Fibroblast of skin of left biceps (primary cell): ENCODE measurements around the gene DNAJC27.
A peak's percentile ranks its signal among the peaks of the same experiment; 100 is the strongest.

ENCODE experiments used
- DNase-seq, 2 experiments: peaks; one replicate each; pipeline ENCODE4 v3.0.0-alpha.2; 2013; ENCODE audit warnings: low read depth in 2 of 2

DNAJC27 gene

DNA sequence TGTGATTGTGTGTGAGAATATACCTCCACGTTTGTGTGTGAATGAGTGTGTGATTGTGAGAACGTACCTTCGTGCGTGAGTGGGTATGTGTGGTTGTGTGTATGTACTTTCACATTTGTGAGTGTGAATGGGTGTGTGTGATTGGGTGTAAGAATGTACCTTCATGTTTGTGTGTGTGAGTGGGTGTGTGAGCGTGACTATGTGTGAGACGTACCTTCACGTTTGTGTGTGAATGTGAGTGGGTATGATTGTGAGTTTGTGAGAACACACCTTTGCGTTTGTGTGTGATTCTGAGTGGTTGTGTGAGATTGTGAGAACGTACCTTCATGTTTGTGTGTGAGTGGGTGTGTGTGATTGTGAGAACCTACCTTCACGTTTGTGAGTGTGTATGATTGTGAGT, 45.9 kb downstream of the DNAJC27 start:
- DNase-seq = no peak

DNA sequence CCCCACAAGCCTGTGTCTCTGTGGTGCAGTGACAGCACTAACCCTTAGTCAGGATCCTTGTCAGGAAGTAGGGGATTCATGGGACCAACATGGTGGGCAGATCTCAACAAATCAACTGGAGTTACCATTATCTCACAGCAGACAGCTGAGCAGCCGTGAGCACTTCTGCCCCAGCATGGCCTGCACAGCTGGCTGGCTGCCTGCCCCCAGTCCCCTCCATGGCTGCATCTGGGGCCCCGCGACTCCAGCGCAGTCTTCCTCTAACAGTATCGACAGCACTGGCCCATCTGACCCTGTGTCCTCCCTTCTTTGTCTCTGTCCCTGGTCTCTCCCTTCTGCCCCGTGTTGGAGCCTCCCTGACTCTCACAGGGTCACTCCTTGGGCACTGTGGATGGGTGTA, 47.0 kb downstream of the DNAJC27 start:
- no peak for DNase-seq

DNA sequence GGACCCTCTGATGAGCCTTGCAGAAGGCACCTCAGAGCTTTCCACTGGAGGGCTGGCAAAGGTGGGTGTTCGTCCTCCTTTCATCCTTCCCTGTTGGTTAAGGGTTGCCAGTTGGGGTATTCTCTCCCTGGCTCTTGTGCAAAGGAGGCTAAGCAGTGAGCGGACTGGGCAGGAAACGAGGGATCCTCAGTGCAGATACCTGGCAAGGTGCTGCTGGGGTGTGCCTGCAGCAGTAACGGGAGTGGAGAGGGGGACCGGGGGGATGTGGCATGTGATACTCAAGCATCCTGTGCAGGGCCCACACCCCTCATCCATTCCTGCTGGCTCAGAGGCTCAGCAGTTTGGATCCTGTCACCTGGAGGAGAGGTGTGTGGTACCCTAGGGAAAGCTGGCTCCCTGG, 47.5 kb downstream of the DNAJC27 start:
- no peak for DNase-seq

DNA sequence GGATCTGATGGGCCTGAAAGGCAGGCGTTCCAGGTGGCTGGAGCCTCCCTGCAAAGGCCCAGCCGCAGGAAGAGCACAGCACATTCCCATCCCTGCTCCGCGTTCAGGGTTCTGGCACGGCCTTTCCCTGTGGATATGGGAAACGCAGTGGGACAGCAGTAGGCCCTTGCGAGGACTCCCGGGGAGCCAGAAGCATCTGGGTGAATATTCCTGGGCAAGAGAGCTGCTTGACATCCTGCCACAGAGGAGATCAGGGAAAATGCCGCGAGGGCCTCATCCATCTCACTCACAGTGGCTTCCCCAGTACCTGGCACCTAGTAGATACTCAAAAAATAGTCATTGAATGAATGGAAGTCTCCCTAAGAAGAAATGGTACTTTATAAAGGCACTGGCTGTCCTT, 48.6 kb downstream of the DNAJC27 start:
- DNase-seq = no peak

GRCh38 chr2:24922556-24922955, 49.2 kb downstream of the DNAJC27 start:
- no peak for DNase-seq

DNA sequence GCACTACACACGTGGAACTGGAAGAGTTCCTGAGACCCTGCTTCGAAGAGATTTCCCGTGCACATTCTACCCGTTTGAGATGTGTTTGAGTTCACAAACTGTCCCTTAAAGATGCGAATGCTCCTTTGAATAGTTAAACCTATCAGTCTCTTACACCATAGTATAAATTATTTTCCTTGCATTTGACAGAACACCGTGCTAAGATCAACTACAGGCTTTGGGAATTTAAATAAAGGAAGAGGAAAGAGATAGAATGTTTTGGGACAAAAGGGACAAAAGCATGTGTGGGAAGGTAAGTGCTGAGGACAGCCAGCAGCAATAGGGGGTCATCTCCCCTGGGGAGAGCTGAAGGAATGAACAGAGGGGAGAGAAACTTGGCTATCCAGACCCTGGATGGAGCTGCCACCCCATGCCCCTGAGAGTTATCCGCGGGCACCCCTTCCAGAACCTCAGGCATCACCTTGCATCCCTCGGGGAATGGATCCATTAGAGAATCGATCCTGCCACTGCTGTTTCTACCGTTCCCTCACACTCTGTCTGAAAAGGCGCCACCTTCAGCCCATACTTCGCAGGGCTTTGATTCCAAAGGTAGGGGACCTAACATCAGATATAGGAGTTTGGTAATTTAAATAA, 50.8 kb downstream of the DNAJC27 start:
- no peak for DNase-seq

DNA sequence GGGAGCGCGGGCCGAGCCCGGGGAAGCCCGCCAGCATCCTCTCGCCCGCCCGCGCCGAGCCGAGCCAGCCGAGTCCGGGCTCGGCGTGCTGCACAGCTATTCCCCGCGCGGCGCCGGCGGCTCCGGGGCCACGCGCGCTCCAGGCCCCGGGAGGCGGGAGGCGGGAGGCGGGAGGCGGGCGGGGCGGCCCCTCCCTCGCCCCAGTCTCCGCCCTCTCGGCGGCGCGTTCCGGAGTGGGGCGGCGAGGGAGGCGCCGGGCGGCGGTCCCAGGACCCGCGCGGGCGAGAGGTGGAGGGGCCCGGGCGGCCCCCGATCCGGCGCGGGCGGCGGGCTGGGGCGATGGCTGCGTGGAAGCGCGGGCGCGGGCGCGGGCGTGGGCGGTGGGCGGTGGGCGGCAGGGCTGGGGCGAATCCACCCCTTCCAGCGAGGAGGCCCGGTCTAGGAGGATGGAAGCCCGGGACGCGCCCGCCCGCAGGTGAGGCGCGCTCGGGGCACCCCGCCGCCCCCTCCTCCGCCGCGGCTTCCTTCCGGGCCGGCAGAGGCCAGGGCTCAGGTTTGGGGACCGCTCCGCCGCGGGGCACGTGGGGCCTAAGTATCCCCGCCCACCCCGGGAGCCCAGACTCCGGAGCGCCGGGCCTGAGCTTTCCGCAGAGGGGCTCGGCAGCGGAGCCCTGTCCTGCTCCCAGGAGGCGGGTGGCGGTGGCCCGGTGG, 51.5 kb downstream of the DNAJC27 start, which contains the start of gene ADCY3:
ADCY3 (minus strand) TSS at position 140 of the 711 bp plus-strand sequence. CDS start 1,250 bp downstream, outside the sequence.
- no peak for DNase-seq

- no peak for DNase-seq
Measured at GRCh38 chr2:24919506-24920097, 52.2 kb downstream of the DNAJC27 start.

DNA sequence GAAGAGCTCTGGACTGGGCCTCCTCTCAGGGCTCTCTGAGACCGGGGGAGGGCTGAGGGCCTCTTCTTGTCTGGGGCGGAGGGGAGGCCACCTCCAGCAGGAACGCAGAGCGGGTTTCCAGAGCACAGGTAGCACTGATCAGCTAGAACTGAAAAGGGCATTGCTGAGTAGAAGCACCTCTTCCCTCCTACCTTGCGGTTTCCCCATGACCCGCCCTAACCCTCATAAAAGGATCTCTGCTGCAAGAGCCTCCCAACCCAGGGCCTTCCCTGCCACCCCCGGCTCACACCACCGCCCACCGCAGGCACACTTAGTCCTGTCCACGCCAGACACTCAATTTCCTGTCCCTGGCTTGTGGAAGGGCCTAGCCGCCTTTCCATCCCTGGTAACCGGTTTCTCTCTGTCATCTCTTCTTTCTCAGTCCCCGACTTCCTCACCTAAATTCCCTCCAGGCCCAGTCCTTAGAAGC, 52.7 kb downstream of the DNAJC27 start:
- DNase-seq = no peak

DNA sequence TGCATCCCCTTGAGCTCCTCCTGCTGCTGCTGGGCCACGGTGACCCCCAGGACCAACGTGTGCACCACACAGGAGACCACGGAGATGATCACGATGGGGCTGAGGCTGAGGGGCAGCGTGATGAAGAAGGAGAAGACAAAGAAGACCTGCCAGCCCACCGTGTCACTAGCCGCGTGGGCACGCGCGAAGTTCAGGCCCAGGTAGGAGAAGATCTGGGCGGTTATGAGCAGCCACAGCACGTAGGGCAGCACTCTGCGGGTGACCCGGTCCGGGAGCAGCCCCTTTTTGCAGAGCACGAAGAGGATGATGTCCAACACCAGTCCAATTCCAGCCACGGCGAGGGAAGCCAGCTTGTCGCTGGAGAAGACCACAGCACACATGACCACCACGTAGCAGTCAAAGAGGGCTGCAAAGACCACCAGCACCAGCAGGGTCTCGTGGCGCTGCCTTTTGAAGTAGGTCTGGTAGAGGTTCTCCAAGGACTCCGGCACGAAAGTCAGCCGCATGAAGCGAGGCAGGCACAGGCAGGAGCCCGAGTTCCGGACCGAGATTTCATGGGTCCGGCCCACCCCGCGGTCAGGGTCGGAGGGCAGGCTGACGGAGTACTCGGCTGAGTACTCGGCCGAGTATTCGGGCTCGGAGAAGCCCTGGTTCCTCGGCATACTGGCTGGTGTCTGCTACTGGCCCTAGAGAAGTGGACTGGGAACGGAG, 53.3 kb downstream of the DNAJC27 start:
- no peak for DNase-seq

DNA sequence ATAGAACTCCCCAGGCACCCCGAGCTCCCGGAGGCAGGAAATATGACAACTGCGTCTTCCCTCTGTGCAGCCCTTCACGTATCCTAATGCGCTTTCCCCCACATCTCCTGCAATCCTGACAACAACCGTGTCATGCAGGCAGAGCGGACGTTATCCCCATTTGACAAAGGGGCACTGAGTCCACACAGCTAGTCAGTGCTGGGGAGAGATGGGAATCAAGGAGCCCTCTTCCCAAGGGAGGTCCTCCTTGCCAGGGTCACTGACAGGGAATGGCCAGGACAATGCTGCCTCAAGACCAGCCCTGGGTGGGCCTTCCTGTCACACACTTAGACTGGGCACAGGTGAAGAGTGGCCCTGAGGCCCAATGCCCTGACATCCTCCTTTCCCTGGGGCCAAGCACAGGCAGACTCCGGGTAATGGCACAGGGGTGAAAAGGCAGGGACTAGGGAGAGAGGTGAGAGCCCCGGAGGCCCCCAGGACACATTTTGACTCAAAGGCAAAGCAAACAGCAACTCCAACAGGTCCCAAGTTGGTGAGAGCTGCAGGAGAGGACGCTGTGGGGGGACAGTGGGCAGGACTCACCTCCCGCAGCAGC, 53.9 kb downstream of the DNAJC27 start:
- no peak for DNase-seq

DNA sequence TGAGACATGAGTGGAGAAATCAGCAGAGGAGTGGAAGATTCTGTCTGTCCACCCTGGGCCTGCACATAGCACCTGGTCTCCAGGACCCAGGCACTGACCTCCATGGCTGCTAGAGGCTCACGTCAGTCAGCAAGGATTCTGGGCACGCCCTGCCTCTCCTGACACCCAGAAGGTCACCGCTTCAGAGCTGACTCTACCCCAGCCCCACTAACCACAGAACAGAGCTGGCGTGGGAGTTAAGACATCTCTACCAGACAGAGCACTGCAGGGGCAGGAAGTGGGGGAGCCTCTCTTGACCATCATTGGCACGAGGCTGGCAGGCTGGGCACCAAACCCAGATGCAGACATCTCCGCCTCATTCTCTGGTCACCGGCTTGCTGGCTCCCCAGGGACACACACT, 54.7 kb downstream of the DNAJC27 start:
- DNase-seq = no peak

DNA sequence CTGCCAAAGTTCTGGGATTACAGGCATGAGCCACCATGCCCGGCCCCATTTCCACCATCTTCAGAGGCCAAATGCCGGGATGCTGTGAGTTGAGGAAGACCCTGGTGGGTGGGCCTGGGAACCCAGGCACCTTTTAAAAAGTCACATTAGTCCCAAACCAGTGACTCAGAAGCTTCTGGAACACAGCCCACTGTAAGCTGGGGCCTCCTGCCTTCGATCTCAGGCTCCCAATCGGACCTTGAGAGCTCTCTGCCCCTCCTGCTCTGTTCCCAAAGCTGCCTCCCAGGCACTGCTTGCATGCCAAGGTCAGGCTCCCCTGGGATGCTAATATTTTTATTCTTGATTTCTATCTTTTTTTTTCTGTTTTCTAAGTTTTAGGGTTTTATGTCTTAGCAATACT, 56.0 kb downstream of the DNAJC27 start:
- DNase-seq = no peak

DNA sequence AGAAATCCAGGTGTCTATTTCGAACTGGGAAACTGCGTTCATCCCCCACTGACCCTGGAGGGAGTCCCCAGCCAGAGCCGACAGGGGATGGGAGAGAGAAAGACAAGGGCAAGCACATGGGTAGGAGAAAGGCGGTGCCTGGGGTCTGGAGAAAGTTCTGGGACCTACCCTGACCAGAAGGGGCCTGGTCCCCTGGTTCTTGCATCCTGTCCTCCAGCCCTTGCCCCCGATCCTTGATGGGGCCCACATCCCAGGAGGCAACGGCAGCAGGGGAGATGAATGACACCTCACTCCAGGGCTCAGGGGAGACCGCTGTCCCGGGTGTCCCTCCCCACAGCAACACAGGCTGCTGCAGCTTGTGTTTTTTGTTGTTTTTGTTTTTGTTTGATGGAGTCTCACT, 56.6 kb downstream of the DNAJC27 start:
- DNase-seq = no peak

- DNase-seq = no peak
Measured at GRCh38 chr2:24914713-24915112, 57.0 kb downstream of the DNAJC27 start.

- no peak for DNase-seq
Measured at GRCh38 chr2:24913911-24914310, 57.8 kb downstream of the DNAJC27 start.

DNA sequence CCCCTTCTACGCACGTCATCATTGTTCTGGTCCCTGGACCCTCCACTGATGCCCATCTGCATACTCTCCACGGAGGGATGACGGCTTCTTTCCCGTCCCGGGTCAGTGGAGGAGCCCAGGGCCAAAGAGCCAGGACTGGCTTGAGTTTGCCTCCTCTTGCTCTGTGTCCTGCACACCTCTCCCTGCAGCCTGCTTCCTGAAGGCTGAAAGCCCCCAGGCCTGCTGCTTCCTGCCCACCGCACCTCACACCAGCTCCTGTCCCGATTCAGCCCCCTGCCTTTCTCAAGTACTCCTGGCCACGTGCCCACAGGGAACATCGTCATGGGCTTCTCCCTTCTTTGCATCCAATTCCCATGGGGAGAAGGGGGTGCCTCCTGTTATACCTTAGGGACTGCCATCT, 58.8 kb downstream of the DNAJC27 start:
- no peak for DNase-seq

GRCh38 chr2:24912523-24912922, 59.2 kb downstream of the DNAJC27 start:
- no peak for DNase-seq

DNA sequence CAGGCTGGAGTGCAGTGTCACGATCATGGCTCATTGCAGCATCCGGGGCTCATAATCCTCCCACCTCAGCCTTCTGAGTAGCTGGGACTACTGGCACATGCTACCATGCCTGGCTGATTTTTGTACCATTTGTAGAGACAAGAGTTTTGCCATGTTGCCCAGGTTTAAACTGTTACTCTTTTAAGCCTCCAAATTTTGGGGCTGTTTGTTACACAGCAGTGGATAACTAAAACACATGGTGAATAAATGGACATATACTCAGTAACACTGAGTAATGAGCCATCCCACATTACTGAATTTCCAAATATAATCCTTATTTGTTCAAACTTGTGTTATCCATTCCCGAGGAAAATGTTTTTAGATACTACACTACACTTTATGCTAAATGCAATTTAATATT, 61.5 kb downstream of the DNAJC27 start:
- DNase-seq = no peak

GRCh38 chr2:24909555-24910177, 62.1 kb downstream of the DNAJC27 start:
- DNase-seq = peak; percentile 96 to 97

DNA sequence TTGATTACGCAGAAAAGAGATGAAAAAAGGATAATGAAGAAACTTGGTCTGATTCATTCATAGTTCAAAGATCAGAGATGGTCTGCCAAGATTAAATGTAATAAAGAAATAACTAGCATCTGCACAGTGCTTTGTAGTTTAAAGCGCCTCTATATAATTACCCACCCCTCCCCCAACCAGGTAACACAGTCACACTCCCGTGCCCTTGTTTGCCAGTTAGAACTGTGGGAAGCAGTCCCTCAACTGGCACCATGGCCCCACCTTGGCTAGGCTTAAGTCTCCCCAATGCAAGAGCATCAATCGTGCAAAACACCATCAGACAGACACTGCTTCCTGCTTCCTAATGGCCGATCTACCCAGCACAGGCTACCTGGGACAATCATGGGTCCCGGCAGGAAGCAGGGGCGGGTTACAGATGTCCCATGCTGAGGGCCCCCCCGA, 63.3 kb downstream of the DNAJC27 start:
- no peak for DNase-seq
